Bronchial epithelial cell (primary cell): ENCODE data around the gene AFF3. TPM values are rescaled to one million over a fixed set of nuclear protein-coding genes. Genes with fewer than 3 reads are reported as not detected.

Source experiments
- DNase-seq: peaks from one replicate; pipeline ENCODE4 v3.0.0-alpha.2; 2010; ENCODE audit warnings: low read depth
- FAIRE-seq: peaks from 2 replicates; lab custom pipeline; 2011; peaks lifted over from hg19 to GRCh38; lab: Jason Lieb, UNC
- H3K27me3 ChIP-seq: 2 replicates; pipeline ENCODE4 v1.5.1; 2011; ENCODE audit warnings: low read length; ENCODE audit not compliant: control insufficient read depth, insufficient read depth
- H3K36me3 ChIP-seq: 2 replicates; pipeline ENCODE4 v1.5.1; 2011; ENCODE audit warnings: low read length; ENCODE audit not compliant: control insufficient read depth, insufficient read depth
- H3K4me3 ChIP-seq: 2 replicates; pipeline ENCODE4 v1.5.1; 2011; ENCODE audit warnings: mild to moderate bottlenecking, low read depth, low read length, control low read depth
- CTCF ChIP-seq: IDR thresholded peaks from 2 replicates; pipeline ENCODE4 v1.5.1; 2011; ENCODE audit warnings: mild to moderate bottlenecking, moderate library complexity, low read length, control low read depth, inconsistent platforms; ENCODE audit not compliant: insufficient read depth, severe bottlenecking
- total RNA-seq: library from RNA; depleted of rRNA; stranded (reverse); fragments of >200 nt; gene quantifications from 2 replicates; pipeline ENCODE4 v1.2.1, GENCODE V29; 2014

AFF3 gene
- total RNA-seq, 1 donor from 2014 or later = not detected

GRCh38 chr2:99987160-99987559, 155.2 kb downstream of the AFF3 start:
- no peak for FAIRE-seq
- TF ChIP-seq CTCF = no peak
- no peaks in the 10 kb centered on the region for H3K27me3 ChIP-seq
- no peak overlapping the region for H3K4me3 ChIP-seq
- H3K36me3 ChIP-seq = no peaks in the 10 kb centered on the region
- DNase-seq = no peak

GRCh38 chr2:99984799-99985515, 157.4 kb downstream of the AFF3 start:
- no peak for FAIRE-seq
- DNase-seq = no peak
- TF ChIP-seq CTCF = no peak
- no peaks in the 10 kb centered on the region for H3K36me3 ChIP-seq
- no peak overlapping the region for H3K4me3 ChIP-seq
- no peaks in the 10 kb centered on the region for H3K27me3 ChIP-seq

GRCh38 chr2:99982744-99983143, 159.6 kb downstream of the AFF3 start:
- peak; percentile 75 for DNase-seq
- no peak for FAIRE-seq
- H3K27me3 ChIP-seq = no peaks in the 10 kb centered on the region
- TF ChIP-seq CTCF = no peak
- H3K36me3 ChIP-seq = no peaks in the 10 kb centered on the region
- H3K4me3 ChIP-seq = no peak overlapping the region

DNA sequence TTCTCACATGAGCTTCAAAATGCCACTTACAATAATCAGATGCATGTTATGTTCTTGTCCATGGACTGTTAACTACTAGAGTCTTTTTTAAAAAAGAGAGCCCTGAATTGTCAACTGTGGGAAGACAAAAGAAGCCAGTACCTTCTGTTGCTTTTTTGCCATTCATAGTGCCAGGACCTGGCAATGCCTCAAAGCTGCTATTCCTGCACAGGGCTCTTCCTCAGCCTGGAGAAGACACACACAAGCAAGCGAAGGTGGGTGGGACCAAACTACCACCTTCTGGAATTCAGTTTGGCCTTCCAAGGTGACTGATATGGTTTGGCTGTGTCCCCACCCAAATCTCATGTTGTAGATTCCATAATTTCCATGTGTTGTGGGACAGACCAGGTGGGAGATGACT, 160.6 kb downstream of the AFF3 start:
- DNase-seq (no peak), FAIRE-seq (no peak)
- no peak for TF ChIP-seq CTCF
- H3K27me3 ChIP-seq = no peaks in the 10 kb centered on the region
- H3K4me3 ChIP-seq = no peak overlapping the region
- H3K36me3 ChIP-seq = no peaks in the 10 kb centered on the region

DNA sequence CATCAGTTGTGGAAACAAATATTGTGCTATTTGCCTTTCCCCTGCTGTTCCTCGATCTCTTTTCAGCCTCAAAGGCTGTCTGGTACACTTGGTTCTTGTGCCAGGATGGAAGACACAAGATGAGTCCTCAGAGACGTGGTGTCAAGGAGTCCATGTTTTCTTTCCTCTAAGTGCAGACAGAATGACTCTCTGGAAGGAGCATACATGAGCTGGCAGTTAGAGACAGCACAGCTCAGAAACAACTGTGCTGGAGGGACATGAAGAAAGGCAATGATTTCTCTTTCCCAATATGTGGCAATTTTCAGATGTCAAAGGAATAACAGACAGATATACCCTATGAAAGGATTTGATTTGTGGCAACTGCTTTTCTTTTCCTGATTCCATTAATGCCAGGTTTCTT, 162.2 kb downstream of the AFF3 start:
- FAIRE-seq (peak; percentile 32), DNase-seq (no peak)
- Histone ChIP-seq H3K36me3 (no peaks in the 10 kb centered on the region), H3K27me3 (no peaks in the 10 kb centered on the region), H3K4me3 (no peak overlapping the region)
- no peak for TF ChIP-seq CTCF

GRCh38 chr2:99977966-99978365, 164.4 kb downstream of the AFF3 start:
- DNase-seq = peak; percentile 75
- peak; percentile 36 for FAIRE-seq
- no peaks in the 10 kb centered on the region for H3K36me3 ChIP-seq
- H3K27me3 ChIP-seq = no peaks in the 10 kb centered on the region
- no peak for TF ChIP-seq CTCF
- no peak overlapping the region for H3K4me3 ChIP-seq
